NCI-H345 (cell line): ENCODE measurements around the gene RPRML.

Source experiments
- DNase-seq: peaks from one replicate; lab custom pipeline; 2025; lab: John Stamatoyannopoulos, UW

Gene RPRML

GRCh38 chr17:46944931-46945330 is 34.1 kb downstream of the RPRML start:
- no peak for DNase-seq

- peak; percentile 29 for DNase-seq
These were observed 35.3 kb downstream of the RPRML start for GRCh38 chr17:46943501-46944393.

- DNase-seq = no peak
These were observed 35.9 kb downstream of the RPRML start for GRCh38 chr17:46943218-46943500.

- peak; percentile 57 for DNase-seq
These were observed 36.4 kb downstream of the RPRML start for GRCh38 chr17:46942441-46943217.

GRCh38 chr17:46940692-46941404 is 38.2 kb downstream of the RPRML start:
- peak; percentile 66 for DNase-seq

- DNase-seq = no peak
These were observed 43.3 kb downstream of the RPRML start for GRCh38 chr17:46935658-46936266.

- no peak for DNase-seq
These were observed 47.5 kb downstream of the RPRML start for GRCh38 chr17:46931596-46931995.

GRCh38 chr17:46930051-46930450 is 49.0 kb downstream of the RPRML start:
- no peak for DNase-seq

GRCh38 chr17:46929413-46929812 is 49.6 kb downstream of the RPRML start:
- no peak for DNase-seq

GRCh38 chr17:46928467-46929261 is 50.4 kb downstream of the RPRML start:
- DNase-seq = no peak
